Sigmoid colon (tissue), 7 donors: ENCODE measurements around the gene GYG2. TPM values are rescaled to one million over a fixed set of nuclear protein-coding genes. Genes with fewer than 3 reads are reported as not detected.

Experiments
- DNase-seq: peaks from one replicate; pipeline ENCODE4 v3.0.0-alpha.2; 2019
- H3K27ac ChIP-seq, 4 donors: fragments of 200-600 bp; sonication (generic); one replicate each; pipeline ENCODE4 v1.5.1; 2016 to 2019; ENCODE audit warnings: mild to moderate bottlenecking in 1 of 4
- H3K27me3 ChIP-seq, 3 donors: fragments of 200-600 bp; sonication (generic); one replicate each; pipeline ENCODE4 v1.5.1; 2019; ENCODE audit warnings: mild to moderate bottlenecking in 1 of 3
- H3K36me3 ChIP-seq, 4 donors: fragments of 200-600 bp; sonication (generic); one replicate each; pipeline ENCODE4 v1.5.1; 2016 to 2019
- H3K4me1 ChIP-seq, 4 donors: fragments of 200-600 bp; sonication (generic); one replicate each; pipeline ENCODE4 v1.5.1; 2017 to 2019
- H3K4me3 ChIP-seq, 4 donors: fragments of 200-600 bp; sonication (generic); one replicate each; pipeline ENCODE4 v1.5.1; 2017 to 2019; ENCODE audit warnings: mild to moderate bottlenecking in 2 of 4, moderate library complexity in 1 of 4
- H3K9me3 ChIP-seq, 4 donors: fragments of 200-600 bp in 3 of 4; sonication (generic) in 3 of 4; one replicate each; pipeline versions ENCODE4 v1.5.1 to v1.6.1; 2013 to 2019
- CTCF ChIP-seq, 4 experiments: fragments of 450-650 bp in 3 of 4; fragments of 200-600 bp in 1 of 4; IDR thresholded peaks; one replicate each; pipeline ENCODE4 v1.5.1; 2016 to 2019; ENCODE audit warnings: antibody characterized with exemption in 4 of 4, mild to moderate bottlenecking in 3 of 4, moderate library complexity in 2 of 4
- EP300 ChIP-seq, 4 donors: sonication (generic); formaldehyde crosslinking; IDR thresholded peaks; one replicate each; pipeline ENCODE4 v1.6.1; 2017; ENCODE audit warnings: antibody characterized with exemption in 4 of 4
- POLR2A ChIP-seq, 2 donors: fragments of 450-650 bp; IDR thresholded peaks; one replicate each; pipeline ENCODE4 v1.6.1; 2016; ENCODE audit warnings: antibody characterized with exemption in 2 of 2, mild to moderate bottlenecking in 2 of 2, moderate library complexity in 2 of 2
- POLR2AphosphoS5 ChIP-seq, 4 donors: sonication (generic); formaldehyde crosslinking; IDR thresholded peaks; one replicate each; pipeline ENCODE4 v1.6.1; 2017; ENCODE audit warnings: antibody characterized with exemption in 4 of 4
- WGBS, 2 donors: extraction: QIAGEN DNeasy Blood & Tissue Kit; methylation state at CpG; one replicate each; pipeline ENCODE4 v1.1.7; 2013; 5-methylcytosine and 5-hydroxymethylcytosine counted together
- intact Hi-C: fragments of 100-400 bp; cut with DNase I; formaldehyde crosslinking; loops from one replicate; pipeline ENCODE4 v1.15.1; 2023
- polyA plus RNA-seq, 3 donors: library from polyadenylated mRNA; stranded (reverse); fragments of 200-250 nt; gene quantifications; one replicate each; pipeline ENCODE4 v1.2.3, GENCODE V29; 2013
- total RNA-seq, 4 donors: library from RNA; depleted of rRNA; stranded (reverse); fragments of >200 nt; gene quantifications; one replicate each; pipeline ENCODE4 v1.1.0, GENCODE V29; 2016
- donor health status: healthy with polysubstance abuse.
- donor health status: Bipolar disorder and iron deficiency.
- donor health status: healthy.

Gene GYG2
- total and polyA plus RNA-seq, 7 donors, result 1.6 to 6.0 (median 3.9) TPM

- intact Hi-C loops, result no loop called here
- H3K27ac ChIP-seq, result no peak overlapping the region
- H3K4me3 ChIP-seq, result no peak overlapping the region
- WGBS, 2 donors, result 76 to 79% methylated on average over 4 of the region's 4 CpGs
- H3K27me3 ChIP-seq, result no peaks in the 10 kb centered on the region
- H3K36me3 ChIP-seq, result no peaks in the 10 kb centered on the region
- no peak for DNase-seq
- TF ChIP-seq CTCF (IDR thresholded peaks at IDR 0.05) (no peak), POLR2AphosphoS5 (IDR thresholded peaks at IDR 0.05) (no peak), POLR2A (IDR thresholded peaks at IDR 0.05) (no peak), EP300 (IDR thresholded peaks at IDR 0.05) (no peak)
- no peaks in the 10 kb centered on the region for H3K4me1 ChIP-seq
- no peaks in the 10 kb centered on the region for H3K9me3 ChIP-seq
Measured at GRCh38 chrX:2782778-2783177, 46.0 kb upstream of the GYG2 start.

- WGBS, 2 donors, result 83 to 85% methylated on average over 6 of the region's 6 CpGs
- Histone ChIP-seq H3K4me1 (no peaks in the 10 kb centered on the region), H3K4me3 (no peak overlapping the region), H3K27ac (no peak overlapping the region), H3K9me3 (no peaks in the 10 kb centered on the region), H3K36me3 (no peaks in the 10 kb centered on the region), H3K27me3 (no peaks in the 10 kb centered on the region)
- TF ChIP-seq EP300 (IDR thresholded peaks at IDR 0.05), result no peak
- TF ChIP-seq POLR2AphosphoS5 (IDR thresholded peaks at IDR 0.05), result no peak
- TF ChIP-seq POLR2A (IDR thresholded peaks at IDR 0.05), result no peak
- no peak for TF ChIP-seq CTCF (IDR thresholded peaks at IDR 0.05)
- intact Hi-C loops, result no loop called here
- DNase-seq, result no peak
Measured at GRCh38 chrX:2784026-2784425, 44.7 kb upstream of the GYG2 start.

GRCh38 chrX:2785538-2785937 lies 43.2 kb upstream of the GYG2 start:
- H3K27ac ChIP-seq, result no peak overlapping the region
- no peaks in the 10 kb centered on the region for H3K36me3 ChIP-seq
- intact Hi-C loops, result no loop called here
- no peak for DNase-seq
- no peak for TF ChIP-seq POLR2A (IDR thresholded peaks at IDR 0.05)
- no peak for TF ChIP-seq POLR2AphosphoS5 (IDR thresholded peaks at IDR 0.05)
- no peak for TF ChIP-seq CTCF (IDR thresholded peaks at IDR 0.05)
- TF ChIP-seq EP300 (IDR thresholded peaks at IDR 0.05), result no peak
- WGBS, 2 donors, result 78 to 85% methylated on average over 4 of the region's 4 CpGs
- no peak overlapping the region for H3K4me3 ChIP-seq
- H3K27me3 ChIP-seq, result no peaks in the 10 kb centered on the region
- H3K9me3 ChIP-seq, result no peaks in the 10 kb centered on the region
- H3K4me1 ChIP-seq, result no peaks in the 10 kb centered on the region

GRCh38 chrX:2788980-2789379 lies 39.8 kb upstream of the GYG2 start:
- H3K36me3 ChIP-seq, result no peaks in the 10 kb centered on the region
- WGBS, 2 donors, result 80 to 89% methylated on average over 4 of the region's 4 CpGs
- no peak overlapping the region for H3K4me3 ChIP-seq
- TF ChIP-seq CTCF (IDR thresholded peaks at IDR 0.05) (no peak), EP300 (IDR thresholded peaks at IDR 0.05) (no peak), POLR2AphosphoS5 (IDR thresholded peaks at IDR 0.05) (no peak), POLR2A (IDR thresholded peaks at IDR 0.05) (no peak)
- no peak for DNase-seq
- no peaks in the 10 kb centered on the region for H3K27me3 ChIP-seq
- H3K27ac ChIP-seq, result no peak overlapping the region
- no peaks in the 10 kb centered on the region for H3K4me1 ChIP-seq
- H3K9me3 ChIP-seq, result no peaks in the 10 kb centered on the region
- intact Hi-C loops, result no loop called here

- no peak for TF ChIP-seq CTCF (IDR thresholded peaks at IDR 0.05)
- TF ChIP-seq POLR2AphosphoS5 (IDR thresholded peaks at IDR 0.05), result no peak
- no peak for TF ChIP-seq EP300 (IDR thresholded peaks at IDR 0.05)
- no peak for TF ChIP-seq POLR2A (IDR thresholded peaks at IDR 0.05)
- H3K27me3 ChIP-seq, result no peaks in the 10 kb centered on the region
- no peaks in the 10 kb centered on the region for H3K4me1 ChIP-seq
- WGBS, 2 donors, result 89 to 93% methylated on average over 3 of the region's 3 CpGs
- no peak overlapping the region for H3K4me3 ChIP-seq
- H3K27ac ChIP-seq, result no peak overlapping the region
- no peaks in the 10 kb centered on the region for H3K36me3 ChIP-seq
- intact Hi-C loops, result no loop called here
- H3K9me3 ChIP-seq, result no peaks in the 10 kb centered on the region
- DNase-seq, result no peak
Measured at GRCh38 chrX:2789569-2789968, 39.2 kb upstream of the GYG2 start.
